Endothelial cell of umbilical vein (primary cell): ENCODE data around the gene AIG1. TPM values are rescaled to one million over a fixed set of nuclear protein-coding genes. Genes with fewer than 3 reads are reported as not detected.

ENCODE experiments used
- BruUV-seq: library from RNA; stranded (reverse); fragments of 400-500 nt; replicated peaks from 2 replicates; lab custom pipeline; 2021; lab: Mats Ljungman, UMichigan
- CTCF ChIA-PET: fragments of 300-600, 350-600 bp; sonication (Branson Sonifier 250); formaldehyde crosslinking; loops from one replicate; lab custom pipeline; 2021; ENCODE audit warnings: antibody characterized with exemption, inconsistent platforms; lab: Charles Lee
- POLR2A ChIA-PET: fragments of 300-600, 350-600 bp; sonication (Branson Sonifier 250); formaldehyde crosslinking; loops from one replicate; lab custom pipeline; 2021; ENCODE audit warnings: antibody characterized with exemption, inconsistent platforms; lab: Charles Lee
- DNase-seq: peaks from one replicate; pipeline ENCODE4 v3.0.0-alpha.2; 2011; ENCODE audit warnings: low read depth, low spot score
- FAIRE-seq: peaks from 2 replicates; lab custom pipeline; 2011; peaks lifted over from hg19 to GRCh38; lab: Jason Lieb, UNC
- H2AFZ ChIP-seq: 2 replicates; pipeline ENCODE4 v1.6.0; 2012; ENCODE audit warnings: low read depth, low read length, control low read depth, inconsistent platforms
- H3K27ac ChIP-seq: 2 replicates; pipeline ENCODE4 v1.5.1; 2011; ENCODE audit warnings: low read depth, mild to moderate bottlenecking, control low read depth, low read length, moderate library complexity; ENCODE audit not compliant: insufficient read depth
- H3K27me3 ChIP-seq, 2 experiments: 2 replicates each; pipeline versions ENCODE4 v1.6.0 to v1.6.1; 2011; ENCODE audit warnings: low read length in 2 of 2, mixed read lengths in 1 of 2; ENCODE audit not compliant: control insufficient read depth in 2 of 2, insufficient read depth in 2 of 2
- H3K36me3 ChIP-seq, 2 experiments: 2 replicates in 1 of 2; 3 replicates in 1 of 2; pipeline ENCODE4 v1.5.1; 2011; ENCODE audit warnings: low read length in 2 of 2, mild to moderate bottlenecking in 1 of 2, moderate library complexity in 1 of 2; ENCODE audit not compliant: control insufficient read depth in 2 of 2, insufficient read depth in 2 of 2; ENCODE audit errors: extremely low read depth in 1 of 2
- H3K4me1 ChIP-seq: 3 replicates; pipeline ENCODE4 v1.5.1; 2011; ENCODE audit warnings: mild to moderate bottlenecking, low read length; ENCODE audit not compliant: control insufficient read depth, insufficient read depth; ENCODE audit errors: extremely low read depth
- H3K4me2 ChIP-seq: 2 replicates; pipeline ENCODE4 v1.6.1; 2011; ENCODE audit warnings: low read length, control low read depth, mixed read lengths; ENCODE audit not compliant: insufficient read depth
- H3K4me3 ChIP-seq, 3 experiments: fragments of 200-600 bp in 1 of 3; sonication (generic), shearing (Covaris generic) in 1 of 3; replicated peaks in 1 of 3; 2 replicates each; pipeline ENCODE4 v1.5.1; 2011 to 2016; ENCODE audit warnings: control low read depth in 3 of 3, low read length in 3 of 3, mild to moderate bottlenecking in 2 of 3, inconsistent platforms in 1 of 3, low read depth in 1 of 3, moderate library complexity in 1 of 3; ENCODE audit not compliant: insufficient read depth in 1 of 3
- H3K79me2 ChIP-seq: 2 replicates; pipeline ENCODE4 v1.6.0; 2012; ENCODE audit warnings: low read length, inconsistent platforms; ENCODE audit not compliant: control insufficient read depth, insufficient read depth
- H3K9ac ChIP-seq: replicated peaks from 2 replicates; pipeline ENCODE3; 2011; ENCODE audit warnings: low read length, control low read depth; ENCODE audit not compliant: insufficient read depth; ENCODE audit errors: extremely low read depth
- H3K9me1 ChIP-seq: replicated peaks from 3 replicates; pipeline ENCODE4 v1.6.0; 2011; ENCODE audit warnings: mild to moderate bottlenecking, low read length; ENCODE audit not compliant: control insufficient read depth, insufficient read depth; ENCODE audit errors: extremely low read depth
- H3K9me3 ChIP-seq: replicated peaks from 2 replicates; pipeline ENCODE4 v1.5.1; 2012; ENCODE audit warnings: low read length, inconsistent platforms; ENCODE audit not compliant: control insufficient read depth, insufficient read depth
- H4K20me1 ChIP-seq: replicated peaks from 2 replicates; pipeline ENCODE3; 2011; ENCODE audit warnings: mild to moderate bottlenecking, low read length; ENCODE audit not compliant: control insufficient read depth, insufficient read depth; ENCODE audit errors: extremely low read depth
- CTCF ChIP-seq, 2 donors: IDR thresholded peaks; 1 replicate in 1 of 2; 2 replicates in 1 of 2; pipeline ENCODE4 v1.5.1; 2011; ENCODE audit warnings: low read length in 2 of 2, mild to moderate bottlenecking in 2 of 2, moderate library complexity in 2 of 2, control low read depth in 1 of 2, inconsistent platforms in 1 of 2, low read depth in 1 of 2; ENCODE audit not compliant: insufficient read depth in 1 of 2; ENCODE audit errors: extremely low read depth in 1 of 2
- FOS ChIP-seq: IDR thresholded peaks from 2 replicates; pipeline ENCODE4 v1.6.1; 2011; ENCODE audit warnings: mild to moderate bottlenecking, low read length, moderate library complexity, borderline replicate concordance; ENCODE audit not compliant: insufficient read depth
- GATA2 ChIP-seq: IDR thresholded peaks from 2 replicates; pipeline ENCODE4 v1.7.0; 2011; ENCODE audit warnings: low read depth, mild to moderate bottlenecking, moderate library complexity, mixed read lengths, low read length; ENCODE audit not compliant: insufficient read length, insufficient read depth
- POLR2A ChIP-seq: IDR thresholded peaks from 2 replicates; pipeline ENCODE4 v1.6.1; 2012; ENCODE audit warnings: low read depth, mild to moderate bottlenecking, control low read depth, low read length
- dilution Hi-C: fragments of 300-500 bp; cut with MboI; formaldehyde crosslinking; loops from one replicate; pipeline ENCODE4 v1.15.0; 2019; ENCODE audit warnings: low sequenced_read_pairs; ENCODE audit not compliant: extremely low pct_ligation_motif_present
- intact Hi-C: fragments of 100-400 bp; cut with micrococcal nuclease; formaldehyde crosslinking; loops from one replicate; pipeline ENCODE4 v1.10.0; 2022
- polyA plus RNA-seq, 4 experiments: library from polyadenylated mRNA; depleted of rRNA in 3 of 4; stranded (reverse) in 3 of 4; unstranded in 1 of 4; fragments of >200 nt; gene quantifications; 2 replicates each; pipeline versions ENCODE4 v1.2.1 to v1.2.3, GENCODE V29; 2011 to 2012; ENCODE audit warnings: missing spikeins in 1 of 4
- total RNA-seq: library from RNA; stranded (reverse); gene quantifications from 2 replicates; pipeline ENCODE4 v1.2.3, GENCODE V29; 2021
- TF ChIP-seq, protein P1 (sequence below): IDR thresholded peaks from 2 replicates; pipeline ENCODE4 v1.6.1; 2011; ENCODE audit not compliant: insufficient read depth, insufficient read length

AIG1 gene
- total and polyA plus RNA-seq, 2 donors (not counting 3 experiments of a cell fraction or from before 2014, with no cell fraction given) = 17.7 to 22.7 TPM

DNA sequence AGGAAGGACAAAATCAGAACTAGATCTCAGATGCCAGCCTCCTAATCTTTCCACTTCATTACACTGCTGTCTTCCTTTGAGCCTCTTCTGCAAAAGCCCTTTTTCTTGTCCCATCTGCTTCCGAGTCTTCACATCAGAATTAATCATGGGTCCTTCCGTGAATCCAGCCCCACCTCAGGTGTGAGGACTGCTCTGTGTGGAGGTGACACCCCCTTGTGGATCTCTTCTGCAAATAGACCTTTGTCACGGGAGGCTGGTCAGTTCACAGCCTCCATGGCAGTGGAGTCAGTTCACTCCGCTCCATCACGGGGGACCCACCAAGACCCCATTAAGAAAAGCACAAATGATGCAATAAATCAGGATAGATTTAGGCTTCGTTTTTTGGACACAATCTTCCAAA lies 218.7 kb downstream of the AIG1 start:
- H3K27me3 ChIP-seq = no peaks in the 10 kb centered on the region
- H4K20me1 ChIP-seq = no peaks in the 10 kb centered on the region
- H3K79me2 ChIP-seq = no peaks in the 10 kb centered on the region
- intact Hi-C loops (loop anchor here (1.0 kb wide), 1 partner anchor 586 kb away; no protein-coding TSS in a partner anchor), dilution Hi-C loops (no loop called here)
- no peaks in the 10 kb centered on the region for H3K4me1 ChIP-seq
- no peak for FAIRE-seq
- no TSS peak for BruUV-seq
- no peaks in the 10 kb centered on the region for H3K9me3 ChIP-seq
- no peak overlapping the region for H2AFZ ChIP-seq
- POLR2A ChIA-PET = no interaction called here
- no peak overlapping the region for H3K4me3 ChIP-seq
- H3K27ac ChIP-seq = no peak overlapping the region
- CTCF ChIA-PET = interaction anchor here (0.6 to 1.8 kb wide), 8 partner anchors 18 to 804 kb away, joined by 3 to 17 read pairs (median 3); no protein-coding TSS in a partner anchor
- no peak overlapping the region for H3K4me2 ChIP-seq
- no peaks in the 10 kb centered on the region for H3K36me3 ChIP-seq
- no peak overlapping the region for H3K9ac ChIP-seq
- H3K9me1 ChIP-seq = no peaks in the 10 kb centered on the region
- TF ChIP-seq POLR2A = no peak
- no peak for TF ChIP-seq FOS
- TF ChIP-seq CTCF (IDR thresholded peaks at IDR 0.05; ENCODE audit: extremely low read depth in 1 of 2, insufficient read depth in 1 of 2, low read depth in 1 of 2, low read length in 2 of 2) = peak in 1 of 2 donors; percentile 28
- TF ChIP-seq, protein P1, sequence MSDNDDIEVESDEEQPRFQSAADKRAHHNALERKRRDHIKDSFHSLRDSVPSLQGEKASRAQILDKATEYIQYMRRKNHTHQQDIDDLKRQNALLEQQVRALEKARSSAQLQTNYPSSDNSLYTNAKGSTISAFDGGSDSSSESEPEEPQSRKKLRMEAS = no peak
- no peak for TF ChIP-seq GATA2
- peak; percentile 24 for DNase-seq
